ENCODE data around the gene DNAH11.
"Not testable (repeated sequence)": the region's sequence is repeated elsewhere in the genome, so short reads cannot be mapped to it uniquely, and the experiment has no call there.

The DNAH11 gene

DNA sequence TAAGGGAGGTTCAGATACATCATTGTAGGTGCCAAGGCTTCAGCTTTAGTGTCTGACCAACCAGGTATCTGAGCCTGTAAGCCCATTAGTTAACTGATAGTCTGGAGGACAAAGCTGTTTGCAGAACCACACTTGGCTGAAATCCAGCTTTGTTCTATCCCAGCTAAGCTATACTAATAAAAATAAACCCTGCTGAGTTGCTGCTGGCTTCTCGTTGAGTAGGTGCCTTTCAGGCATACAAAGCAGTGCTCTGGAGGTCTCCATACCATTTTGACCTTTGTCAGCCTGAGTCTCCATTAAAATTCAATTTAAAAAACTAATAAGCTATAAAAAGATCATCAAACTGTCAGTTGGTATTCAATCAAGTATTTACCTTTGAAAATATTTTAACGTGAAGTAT is 380.8 kb downstream of the DNAH11 start:
- Histone ChIP-seq H3K36me3 (no peaks in the 10 kb centered on the region), H3K4me3 (ENCODE audit: low read depth, low read length) (no peak overlapping the region), H3K4me1 (no peaks in the 10 kb centered on the region), H3K9me3 (no peaks in the 10 kb centered on the region), H3K27me3 (no peaks in the 10 kb centered on the region)
- peak; percentile 34 for DNase-seq
- TF ChIP-seq, protein P1, sequence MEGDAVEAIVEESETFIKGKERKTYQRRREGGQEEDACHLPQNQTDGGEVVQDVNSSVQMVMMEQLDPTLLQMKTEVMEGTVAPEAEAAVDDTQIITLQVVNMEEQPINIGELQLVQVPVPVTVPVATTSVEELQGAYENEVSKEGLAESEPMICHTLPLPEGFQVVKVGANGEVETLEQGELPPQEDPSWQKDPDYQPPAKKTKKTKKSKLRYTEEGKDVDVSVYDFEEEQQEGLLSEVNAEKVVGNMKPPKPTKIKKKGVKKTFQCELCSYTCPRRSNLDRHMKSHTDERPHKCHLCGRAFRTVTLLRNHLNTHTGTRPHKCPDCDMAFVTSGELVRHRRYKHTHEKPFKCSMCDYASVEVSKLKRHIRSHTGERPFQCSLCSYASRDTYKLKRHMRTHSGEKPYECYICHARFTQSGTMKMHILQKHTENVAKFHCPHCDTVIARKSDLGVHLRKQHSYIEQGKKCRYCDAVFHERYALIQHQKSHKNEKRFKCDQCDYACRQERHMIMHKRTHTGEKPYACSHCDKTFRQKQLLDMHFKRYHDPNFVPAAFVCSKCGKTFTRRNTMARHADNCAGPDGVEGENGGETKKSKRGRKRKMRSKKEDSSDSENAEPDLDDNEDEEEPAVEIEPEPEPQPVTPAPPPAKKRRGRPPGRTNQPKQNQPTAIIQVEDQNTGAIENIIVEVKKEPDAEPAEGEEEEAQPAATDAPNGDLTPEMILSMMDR (IDR thresholded peaks at IDR 0.05; ENCODE audit: low read depth, low read length) = no peak

DNA sequence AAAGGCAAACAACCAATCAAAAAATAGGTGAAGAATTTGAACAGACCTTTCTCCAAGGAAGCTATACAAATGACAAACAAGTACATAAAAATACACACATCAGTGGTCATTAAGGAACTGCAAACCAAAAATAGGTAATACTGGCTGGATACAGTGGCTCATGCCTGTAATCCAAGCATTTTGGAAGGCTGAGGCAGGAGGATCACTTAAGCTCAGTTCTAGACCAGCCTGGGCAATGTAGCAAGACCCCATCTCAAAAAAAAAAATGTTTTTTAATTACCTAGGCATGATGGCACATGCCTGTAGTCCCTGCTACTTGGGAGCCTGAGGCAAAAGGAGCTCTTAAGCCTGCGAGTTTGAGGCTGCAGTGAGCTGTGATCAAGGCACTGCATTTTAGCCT is 383.6 kb downstream of the DNAH11 start:
- no peak overlapping the region for H3K4me3 ChIP-seq (ENCODE audit: low read depth, low read length)
- no peaks in the 10 kb centered on the region for H3K36me3 ChIP-seq
- H3K27me3 ChIP-seq = no peaks in the 10 kb centered on the region
- H3K9me3 ChIP-seq = no peaks in the 10 kb centered on the region
- TF ChIP-seq, protein P1 (IDR thresholded peaks at IDR 0.05; ENCODE audit: low read depth, low read length) = no peak
- H3K4me1 ChIP-seq = no peaks in the 10 kb centered on the region
- DNase-seq = no peak

DNA sequence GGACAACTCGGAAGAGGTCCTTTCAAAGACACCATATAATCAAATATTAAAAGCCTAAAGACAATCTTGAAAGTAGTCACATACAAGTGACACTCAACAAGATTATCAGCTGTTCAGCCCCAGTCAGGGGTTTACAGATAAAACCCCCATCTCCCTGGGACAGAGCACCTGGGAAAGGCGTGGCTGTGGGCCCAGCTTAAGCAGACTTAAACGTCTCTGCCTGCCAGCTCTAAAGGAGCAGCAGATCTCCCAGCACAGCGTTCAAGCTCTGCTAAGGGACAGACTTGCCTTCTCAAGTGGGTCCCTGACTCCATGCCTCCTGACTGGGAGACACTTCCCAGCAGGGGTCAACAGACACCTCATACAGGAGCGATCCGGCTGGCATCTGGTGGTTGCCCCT is 384.9 kb downstream of the DNAH11 start:
- TF ChIP-seq, protein P1 (IDR thresholded peaks at IDR 0.05; ENCODE audit: low read depth, low read length) = no peak
- H3K4me3 ChIP-seq (ENCODE audit: low read depth, low read length) = no peak overlapping the region
- H3K27me3 ChIP-seq = no peaks in the 10 kb centered on the region
- DNase-seq = no peak
- H3K4me1 ChIP-seq = no peaks in the 10 kb centered on the region
- no peaks in the 10 kb centered on the region for H3K9me3 ChIP-seq
- H3K36me3 ChIP-seq = no peaks in the 10 kb centered on the region

DNA sequence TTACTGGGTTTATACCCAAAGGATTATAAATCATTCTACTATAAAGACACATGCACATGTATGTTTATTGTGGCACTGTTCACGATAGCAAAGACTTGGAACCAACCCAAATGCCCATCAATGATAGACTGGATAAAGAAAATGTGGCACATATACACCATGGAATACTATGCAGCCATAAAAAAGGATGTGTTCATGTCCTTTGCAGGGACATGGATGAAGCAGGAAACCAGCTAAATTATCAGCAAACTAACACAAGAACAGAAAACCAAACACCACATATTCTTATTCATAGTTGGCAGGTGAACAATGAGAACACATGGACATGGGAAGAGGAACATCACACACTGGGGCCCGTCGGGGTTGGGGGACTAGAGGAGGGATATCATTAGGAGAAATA is 390.5 kb downstream of the DNAH11 start:
- H3K9me3 ChIP-seq; H3K27me3 ChIP-seq; H3K4me1 ChIP-seq; DNase-seq; H3K4me3 ChIP-seq (ENCODE audit: low read depth, low read length); H3K36me3 ChIP-seq: not testable (repeated sequence)

DNA sequence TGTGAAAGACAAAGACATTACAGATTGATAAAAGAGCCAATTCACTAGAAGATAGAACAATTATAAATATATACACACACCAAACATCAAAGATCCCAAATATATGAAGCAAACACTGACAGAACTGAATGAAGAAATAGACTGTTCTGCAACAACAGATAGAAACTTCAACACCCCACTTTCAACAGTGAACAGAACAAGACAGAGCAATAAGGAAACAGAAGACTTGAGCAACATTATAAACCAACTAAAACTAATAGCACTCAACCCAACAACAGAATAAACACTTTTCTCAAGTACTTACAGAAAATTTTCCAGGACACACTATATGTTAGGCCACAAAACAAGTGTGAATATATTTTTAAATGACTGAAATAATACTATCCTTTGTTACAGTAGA is 392.0 kb downstream of the DNAH11 start:
- Histone ChIP-seq H3K4me1 (no peaks in the 10 kb centered on the region), H3K36me3 (no peaks in the 10 kb centered on the region), H3K4me3 (ENCODE audit: low read depth, low read length) (no peak overlapping the region), H3K27me3 (no peaks in the 10 kb centered on the region), H3K9me3 (no peaks in the 10 kb centered on the region)
- TF ChIP-seq, protein P1 (IDR thresholded peaks at IDR 0.05; ENCODE audit: low read depth, low read length) = no peak
- no peak for DNase-seq

DNA sequence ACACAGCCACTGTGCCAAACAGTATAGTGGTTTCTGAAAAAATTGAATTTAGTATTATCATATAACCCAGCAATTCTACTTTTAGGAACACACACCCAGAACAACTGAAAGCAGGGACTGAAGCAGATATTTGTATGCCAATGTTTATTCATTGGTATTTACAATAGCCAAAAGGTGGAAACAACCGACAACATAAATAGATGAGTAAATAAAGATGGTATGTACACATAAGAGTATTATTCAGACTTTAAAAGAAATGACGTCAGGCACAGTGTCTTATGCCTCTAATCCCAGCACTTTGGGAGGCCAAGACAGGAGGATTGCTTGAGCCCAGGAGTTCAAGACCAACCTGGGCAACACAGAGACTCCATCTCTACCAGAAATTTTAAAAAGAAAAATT is 395.6 kb downstream of the DNAH11 start:
- H3K36me3 ChIP-seq = no peaks in the 10 kb centered on the region
- H3K4me3 ChIP-seq (ENCODE audit: low read depth, low read length) = no peak overlapping the region
- H3K27me3 ChIP-seq = no peaks in the 10 kb centered on the region
- DNase-seq = no peak
- TF ChIP-seq, protein P1 (IDR thresholded peaks at IDR 0.05; ENCODE audit: low read depth, low read length) = no peak
- H3K4me1 ChIP-seq = peaks cover 15% of the 10 kb centered on the region
- H3K9me3 ChIP-seq = no peaks in the 10 kb centered on the region

Data from BE2C (cell line).